ENCODE measurements around the gene ATG14. TPM values are rescaled to one million over a fixed set of nuclear protein-coding genes. Genes with fewer than 3 reads are reported as not detected.

Gene ATG14
- total RNA-seq, 2 donors from 2014 or later = 11.0 to 12.9 TPM

- no peak overlapping the region for H3K9ac ChIP-seq (ENCODE audit: extremely low read depth, low read length, poor library complexity, severe bottlenecking)
- no peak overlapping the region for H3K4me3 ChIP-seq (ENCODE audit: low read length)
- H3K9me3 ChIP-seq (ENCODE audit: control insufficient read depth, low read length) = peaks cover 13% of the 10 kb centered on the region
- WGBS, 2 experiments (ENCODE audit: insufficient coverage in 1 of 2, insufficient read length in 1 of 2) = 88 to 97% methylated on average over 3 of the region's 3 CpGs
- no peak overlapping the region for H3K27ac Mint-ChIP-seq
- peaks cover 29% of the 10 kb centered on the region for H3K4me1 Mint-ChIP-seq
- H3K4me3 Mint-ChIP-seq = no peak overlapping the region
- peaks cover 49% of the 10 kb centered on the region for H3K36me3 ChIP-seq (ENCODE audit: control insufficient read depth, insufficient read depth, low read length)
- H3K27me3 Mint-ChIP-seq (ENCODE audit: insufficient read depth) = no peaks in the 10 kb centered on the region
- TF ChIP-seq CTCF (conservative IDR thresholded peaks at IDR 0.05) = no peak
- DNase-seq = no peak
- no peaks in the 10 kb centered on the region for H3K9me3 Mint-ChIP-seq
- peaks cover 12% of the 10 kb centered on the region for H3K4me1 ChIP-seq (ENCODE audit: control insufficient read depth, insufficient read depth, low read length)
- no peak overlapping the region for H3K27ac ChIP-seq (ENCODE audit: low read depth, low read length)
- no peaks in the 10 kb centered on the region for H3K27me3 ChIP-seq (ENCODE audit: control insufficient read depth, insufficient read depth, low read length, poor library complexity, severe bottlenecking)
- H3K36me3 Mint-ChIP-seq (ENCODE audit: low read depth) = peaks cover 27% of the 10 kb centered on the region
Observed at GRCh38 chr14:55328317-55328716, 83.3 kb downstream of the ATG14 start.

GRCh38 chr14:55327179-55327578 is 84.5 kb downstream of the ATG14 start:
- H3K4me1 Mint-ChIP-seq = peaks cover 19% of the 10 kb centered on the region
- no peak overlapping the region for H3K27ac Mint-ChIP-seq
- no peak overlapping the region for H3K4me3 ChIP-seq (ENCODE audit: low read length)
- H3K9ac ChIP-seq (ENCODE audit: extremely low read depth, low read length, poor library complexity, severe bottlenecking) = no peak overlapping the region
- TF ChIP-seq CTCF (conservative IDR thresholded peaks at IDR 0.05) = no peak
- peaks cover 43% of the 10 kb centered on the region for H3K36me3 ChIP-seq (ENCODE audit: control insufficient read depth, insufficient read depth, low read length)
- no peak overlapping the region for H3K4me3 Mint-ChIP-seq
- H3K9me3 Mint-ChIP-seq = no peaks in the 10 kb centered on the region
- WGBS, 2 experiments (ENCODE audit: insufficient coverage in 1 of 2, insufficient read length in 1 of 2) = 95% methylated on average over 1 of the region's 1 CpG; no CpG with 5 or more reads in 1 of the 2 experiments
- peaks cover 2% of the 10 kb centered on the region for H3K4me1 ChIP-seq (ENCODE audit: control insufficient read depth, insufficient read depth, low read length)
- no peaks in the 10 kb centered on the region for H3K27me3 ChIP-seq (ENCODE audit: control insufficient read depth, insufficient read depth, low read length, poor library complexity, severe bottlenecking)
- no peak for DNase-seq
- H3K27me3 Mint-ChIP-seq (ENCODE audit: insufficient read depth) = no peaks in the 10 kb centered on the region
- H3K9me3 ChIP-seq (ENCODE audit: control insufficient read depth, low read length) = peaks cover 18% of the 10 kb centered on the region
- H3K27ac ChIP-seq (ENCODE audit: low read depth, low read length) = no peak overlapping the region
- peaks cover 25% of the 10 kb centered on the region for H3K36me3 Mint-ChIP-seq (ENCODE audit: low read depth)

GRCh38 chr14:55324812-55325211 is 86.8 kb downstream of the ATG14 start:
- peaks cover 39% of the 10 kb centered on the region for H3K36me3 Mint-ChIP-seq (ENCODE audit: low read depth)
- no peak overlapping the region for H3K9ac ChIP-seq (ENCODE audit: extremely low read depth, low read length, poor library complexity, severe bottlenecking)
- H3K9me3 Mint-ChIP-seq = no peaks in the 10 kb centered on the region
- no peaks in the 10 kb centered on the region for H3K27me3 Mint-ChIP-seq (ENCODE audit: insufficient read depth)
- no peak for DNase-seq
- no peak overlapping the region for H3K27ac Mint-ChIP-seq
- H3K27me3 ChIP-seq (ENCODE audit: control insufficient read depth, insufficient read depth, low read length, poor library complexity, severe bottlenecking) = no peaks in the 10 kb centered on the region
- no peak overlapping the region for H3K4me3 Mint-ChIP-seq
- H3K4me3 ChIP-seq (ENCODE audit: low read length) = no peak overlapping the region
- H3K4me1 Mint-ChIP-seq = peaks cover 17% of the 10 kb centered on the region
- no peak overlapping the region for H3K27ac ChIP-seq (ENCODE audit: low read depth, low read length)
- peaks cover 33% of the 10 kb centered on the region for H3K9me3 ChIP-seq (ENCODE audit: control insufficient read depth, low read length)
- 94% methylated on average over 2 of the region's 2 CpGs; no CpG with 5 or more reads in 1 of the 2 experiments for WGBS, 2 experiments (ENCODE audit: insufficient coverage in 1 of 2, insufficient read length in 1 of 2)
- no peak for TF ChIP-seq CTCF (conservative IDR thresholded peaks at IDR 0.05)
- no peaks in the 10 kb centered on the region for H3K4me1 ChIP-seq (ENCODE audit: control insufficient read depth, insufficient read depth, low read length)
- peaks cover 62% of the 10 kb centered on the region for H3K36me3 ChIP-seq (ENCODE audit: control insufficient read depth, insufficient read depth, low read length)
